Mesothelial cell of epicardium (in vitro differentiated cells): ENCODE results near the gene RASGRP1. TPM values are rescaled to one million over a fixed set of nuclear protein-coding genes. Genes with fewer than 3 reads are reported as not detected.

Source experiments
- DNase-seq, 2 experiments: peaks; one replicate each; pipeline ENCODE4 v3.0.0; 2021; ENCODE audit warnings: low spot score in 2 of 2; ENCODE audit not compliant: unreplicated experiment in 2 of 2
- H3K27ac Mint-ChIP-seq: 2 replicates; pipeline ENCODE4 v1.8.0; 2021; ENCODE audit warnings: mixed read lengths
- H3K27me3 Mint-ChIP-seq: 2 replicates; pipeline ENCODE4 v1.8.0; 2021; ENCODE audit warnings: low read depth, mixed read lengths
- H3K36me3 Mint-ChIP-seq: 2 replicates; pipeline ENCODE4 v1.8.0; 2021; ENCODE audit warnings: mixed read lengths
- H3K4me1 Mint-ChIP-seq: 2 replicates; pipeline ENCODE4 v1.8.0; 2021; ENCODE audit warnings: mixed read lengths
- H3K4me3 Mint-ChIP-seq: 2 replicates; pipeline ENCODE4 v1.8.0; 2021; ENCODE audit warnings: mild to moderate bottlenecking, moderate library complexity, mixed read lengths
- H3K9me3 Mint-ChIP-seq: 2 replicates; pipeline ENCODE4 v1.8.0; 2021; ENCODE audit warnings: mixed read lengths
- CTCF ChIP-seq: fragments of 200-600 bp; sonication (generic); IDR thresholded peaks from one replicate; pipeline ENCODE4 v1.5.0; 2021; ENCODE audit warnings: antibody characterized with exemption; ENCODE audit not compliant: unreplicated experiment
- total RNA-seq: library from RNA; stranded (reverse); gene quantifications from 3 replicates; pipeline ENCODE4 v1.2.1, GENCODE V29; 2021

RASGRP1 gene
- total RNA-seq, 1 donor from 2014 or later: 4.4 TPM

- TF ChIP-seq CTCF: no peak
- Mint-ChIP-seq H3K27me3 (no peaks in the 10 kb centered on the region), H3K9me3 (peaks cover 2% of the 10 kb centered on the region), H3K4me3 (no peak overlapping the region), H3K36me3 (no peaks in the 10 kb centered on the region), H3K4me1 (no peaks in the 10 kb centered on the region), H3K27ac (no peak overlapping the region)
- DNase-seq: no peak
These were observed 40.5 kb downstream of the RASGRP1 start for GRCh38 chr15:38524156-38524555.

- Mint-ChIP-seq H3K36me3 (no peaks in the 10 kb centered on the region), H3K27me3 (no peaks in the 10 kb centered on the region), H3K9me3 (no peaks in the 10 kb centered on the region), H3K27ac (no peak overlapping the region), H3K4me1 (no peaks in the 10 kb centered on the region), H3K4me3 (no peak overlapping the region)
- no peak for TF ChIP-seq CTCF
- DNase-seq: no peak
These were observed 41.7 kb downstream of the RASGRP1 start for GRCh38 chr15:38522922-38523321.

- no peak for TF ChIP-seq CTCF
- no peaks in the 10 kb centered on the region for H3K27me3 Mint-ChIP-seq
- H3K27ac Mint-ChIP-seq: no peak overlapping the region
- no peak overlapping the region for H3K4me3 Mint-ChIP-seq
- no peaks in the 10 kb centered on the region for H3K36me3 Mint-ChIP-seq
- DNase-seq: no peak
- H3K4me1 Mint-ChIP-seq: no peaks in the 10 kb centered on the region
- H3K9me3 Mint-ChIP-seq: no peaks in the 10 kb centered on the region
These were observed 43.3 kb downstream of the RASGRP1 start for GRCh38 chr15:38521316-38521715.

- no peaks in the 10 kb centered on the region for H3K9me3 Mint-ChIP-seq
- no peaks in the 10 kb centered on the region for H3K4me1 Mint-ChIP-seq
- no peak for TF ChIP-seq CTCF
- no peak overlapping the region for H3K4me3 Mint-ChIP-seq
- DNase-seq: no peak
- no peaks in the 10 kb centered on the region for H3K36me3 Mint-ChIP-seq
- H3K27me3 Mint-ChIP-seq: no peaks in the 10 kb centered on the region
- no peak overlapping the region for H3K27ac Mint-ChIP-seq
These were observed 44.6 kb downstream of the RASGRP1 start for GRCh38 chr15:38520035-38520434.

- DNase-seq: no peak
- Mint-ChIP-seq H3K27me3 (no peaks in the 10 kb centered on the region), H3K9me3 (no peaks in the 10 kb centered on the region), H3K27ac (no peak overlapping the region), H3K36me3 (no peaks in the 10 kb centered on the region), H3K4me3 (no peak overlapping the region), H3K4me1 (no peaks in the 10 kb centered on the region)
- TF ChIP-seq CTCF: no peak
These were observed 46.5 kb downstream of the RASGRP1 start for GRCh38 chr15:38518084-38518483.

- DNase-seq: no peak
- Mint-ChIP-seq H3K4me1 (no peaks in the 10 kb centered on the region), H3K4me3 (no peak overlapping the region)
These were observed 47.2 kb downstream of the RASGRP1 start for GRCh38 chr15:38517312-38517975.

More at GRCh38 chr15:38517312-38517975, 47.2 kb downstream of the RASGRP1 start:
- no peak overlapping the region for H3K27ac Mint-ChIP-seq
- TF ChIP-seq CTCF: no peak
- H3K27me3 Mint-ChIP-seq: no peaks in the 10 kb centered on the region
- no peaks in the 10 kb centered on the region for H3K9me3 Mint-ChIP-seq
- no peaks in the 10 kb centered on the region for H3K36me3 Mint-ChIP-seq
